Liver (tissue), 9 donors: ENCODE data around the gene CHD8. TPM values are rescaled to one million over a fixed set of nuclear protein-coding genes. Genes with fewer than 3 reads are reported as not detected.

Experiments used
- DNase-seq: peaks from one replicate; pipeline ENCODE4 v3.0.0-alpha.2; 2017; ENCODE audit warnings: low spot score
- H3K27ac ChIP-seq, 2 donors: one replicate each; pipeline ENCODE4 v1.7.0; 2013; ENCODE audit warnings: inconsistent platforms in 2 of 2, low read length in 2 of 2, control low read depth in 1 of 2, low read depth in 1 of 2, mild to moderate bottlenecking in 1 of 2
- H3K27me3 ChIP-seq, 4 donors: one replicate each; pipeline versions ENCODE4 v1.6.1 to v1.7.0; 2013; ENCODE audit warnings: low read length in 3 of 4, inconsistent platforms in 1 of 4, mild to moderate bottlenecking in 1 of 4, moderate library complexity in 1 of 4; ENCODE audit not compliant: control insufficient read depth in 4 of 4, insufficient read depth in 4 of 4
- H3K36me3 ChIP-seq, 4 donors: one replicate each; pipeline versions ENCODE4 v1.6.1 to v1.7.0; 2013; ENCODE audit warnings: low read length in 3 of 4, mild to moderate bottlenecking in 3 of 4, low read depth in 1 of 4, moderate library complexity in 1 of 4; ENCODE audit not compliant: control insufficient read depth in 4 of 4, insufficient read depth in 3 of 4
- H3K4me1 ChIP-seq, 4 donors: one replicate each; pipeline versions ENCODE4 v1.6.1 to v1.7.0; 2013; ENCODE audit warnings: low read length in 3 of 4, mild to moderate bottlenecking in 3 of 4, moderate library complexity in 1 of 4; ENCODE audit not compliant: control insufficient read depth in 4 of 4, insufficient read depth in 4 of 4
- H3K4me3 ChIP-seq, 3 donors: one replicate each; pipeline versions ENCODE4 v1.6.1 to v1.7.0; 2013; ENCODE audit warnings: low read length in 3 of 3, control low read depth in 1 of 3, low read depth in 1 of 3, mild to moderate bottlenecking in 1 of 3
- H3K9ac ChIP-seq, 2 donors: one replicate each; pipeline ENCODE4 v1.7.0; 2013; ENCODE audit warnings: low read length in 2 of 2, mild to moderate bottlenecking in 2 of 2, moderate library complexity in 2 of 2, control low read depth in 1 of 2, low read depth in 1 of 2
- H3K9me3 ChIP-seq, 4 donors: one replicate each; pipeline versions ENCODE4 v1.6.1 to v1.7.0; 2013; ENCODE audit warnings: low read length in 3 of 4; ENCODE audit not compliant: control insufficient read depth in 4 of 4
- ATF3 ChIP-seq: IDR thresholded peaks from 2 replicates; pipeline ENCODE4 v1.6.1; 2016; ENCODE audit warnings: antibody characterized with exemption
- EGR1 ChIP-seq, 2 donors: IDR thresholded peaks; 2 replicates each; pipeline ENCODE4 v1.6.1; 2016 to 2018; ENCODE audit warnings: antibody characterized with exemption in 2 of 2, low read depth in 2 of 2
- FOXA1 ChIP-seq: IDR thresholded peaks from 2 replicates; pipeline ENCODE4 v1.6.1; 2016; ENCODE audit warnings: antibody characterized with exemption
- GABPA ChIP-seq, 2 donors: IDR thresholded peaks in 1 of 2; conservative IDR thresholded peaks in 1 of 2; 2 replicates each; pipeline ENCODE4 v1.6.1; 2016; ENCODE audit warnings: antibody characterized with exemption in 2 of 2, mild to moderate bottlenecking in 1 of 2, moderate library complexity in 1 of 2
- HNF4A ChIP-seq, 2 donors: conservative IDR thresholded peaks; 2 replicates each; pipeline ENCODE4 v1.6.1; 2016; ENCODE audit warnings: antibody characterized with exemption in 2 of 2, mild to moderate bottlenecking in 2 of 2
- HNF4G ChIP-seq: IDR thresholded peaks from 2 replicates; pipeline ENCODE4 v1.6.1; 2016; ENCODE audit warnings: antibody characterized with exemption
- JUND ChIP-seq, 2 donors: IDR thresholded peaks; 2 replicates each; pipeline ENCODE4 v1.6.1; 2016; ENCODE audit warnings: antibody characterized with exemption in 2 of 2
- NR2F2 ChIP-seq: IDR thresholded peaks from 2 replicates; pipeline ENCODE4 v1.6.1; 2016; ENCODE audit warnings: antibody characterized with exemption
- RAD21 ChIP-seq, 2 donors: IDR thresholded peaks; 2 replicates each; pipeline ENCODE4 v1.6.1; 2016; ENCODE audit warnings: antibody characterized with exemption in 2 of 2, mild to moderate bottlenecking in 2 of 2
- REST ChIP-seq: IDR thresholded peaks from 2 replicates; pipeline ENCODE4 v1.6.1; 2016; ENCODE audit warnings: antibody characterized with exemption, mild to moderate bottlenecking
- SP1 ChIP-seq: IDR thresholded peaks from 2 replicates; pipeline ENCODE4 v1.6.1; 2018; ENCODE audit warnings: antibody characterized with exemption, mild to moderate bottlenecking
- TAF1 ChIP-seq: conservative IDR thresholded peaks from 2 replicates; pipeline ENCODE4 v1.6.1; 2016; ENCODE audit warnings: antibody characterized with exemption, mild to moderate bottlenecking
- YY1 ChIP-seq: IDR thresholded peaks from 2 replicates; pipeline ENCODE4 v1.6.1; 2016; ENCODE audit warnings: antibody characterized with exemption, mild to moderate bottlenecking
- WGBS: extraction: QIAGEN DNeasy Blood & Tissue Kit; methylation state at CpG from one replicate; pipeline ENCODE4 v1.1.7; 2013; 5-methylcytosine and 5-hydroxymethylcytosine counted together
- polyA plus RNA-seq, 2 donors: library from polyadenylated mRNA; stranded (reverse) in 1 of 2; unstranded in 1 of 2; fragments of 200-250 nt in 1 of 2; fragments of >200 nt in 1 of 2; fragmentation: Nextera tagmentation in 1 of 2; extraction: Ambion mirVana in 1 of 2; gene quantifications; one replicate each; pipeline versions ENCODE4 v1.2.1 to v1.2.3, GENCODE V29; 2013 to 2015
- total RNA-seq, 2 donors: library from RNA; depleted of rRNA; stranded (reverse); fragments of >200 nt; gene quantifications; one replicate each; pipeline ENCODE4 v1.2.3, GENCODE V29; 2014
- TF ChIP-seq, protein P1 (sequence below): fragments of 150-350 bp; IDR thresholded peaks from 2 replicates; pipeline ENCODE4 v1.5.1; 2017; ENCODE audit warnings: improper control_type of control experiment, low read depth, low read length; ENCODE audit not compliant: missing input control
- TF ChIP-seq, protein P2 (sequence below): IDR thresholded peaks from 2 replicates; pipeline ENCODE4 v1.6.1; 2016; ENCODE audit warnings: antibody characterized with exemption
- TF ChIP-seq, protein P3 (sequence below): IDR thresholded peaks from 2 replicates; pipeline ENCODE4 v1.6.1; 2016; ENCODE audit warnings: antibody characterized with exemption
- donor health status: healthy.
- donor health status: healthy.
- donor health status: healthy.
- donor health status: healthy.
- donor health status: healthy.

Gene CHD8
- total and polyA plus RNA-seq, 4 donors = 9.6 to 29.5 (median 19.2) TPM

DNA sequence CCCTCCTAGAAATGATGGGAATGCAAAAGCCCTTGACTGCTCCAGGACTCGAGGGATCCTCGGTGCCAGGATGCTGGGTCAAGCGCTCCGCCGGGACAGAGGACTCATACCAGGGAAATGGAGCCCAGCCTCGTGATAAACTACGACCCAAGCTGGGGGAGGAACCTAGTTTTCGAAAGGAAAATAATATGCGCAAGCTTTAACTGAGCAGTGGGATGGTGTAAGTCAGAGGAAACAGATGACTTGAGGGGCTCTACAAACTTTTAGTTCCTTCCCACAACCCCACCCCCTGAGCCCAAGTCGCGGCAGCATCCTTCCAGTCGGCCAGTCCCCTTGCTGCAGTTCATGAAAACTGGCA is 71.5 kb downstream of the CHD8 start:
- peak overlapping the region; percentile 69 to 98 (median 73) for H3K4me3 ChIP-seq
- peak overlapping the region; percentile 14 to 30 for H3K9ac ChIP-seq
- H3K36me3 ChIP-seq = peaks cover 0 to 16% (median 10%) of the 10 kb centered on the region in 4 donors
- WGBS = 5% methylated on average over 12 of the region's 12 CpGs
- H3K27me3 ChIP-seq = no peaks in the 10 kb centered on the region
- H3K9me3 ChIP-seq = no peaks in the 10 kb centered on the region
- H3K27ac ChIP-seq = peak overlapping the region; percentile 68 to 87
- TF ChIP-seq ATF3 = no peak
- no peak for TF ChIP-seq REST
- TF ChIP-seq SP1 = no peak
- TF ChIP-seq RAD21 (IDR thresholded peaks at IDR 0.05) = no peak
- TF ChIP-seq HNF4A (conservative IDR thresholded peaks at IDR 0.05) = no peak
- TF ChIP-seq, protein P1, sequence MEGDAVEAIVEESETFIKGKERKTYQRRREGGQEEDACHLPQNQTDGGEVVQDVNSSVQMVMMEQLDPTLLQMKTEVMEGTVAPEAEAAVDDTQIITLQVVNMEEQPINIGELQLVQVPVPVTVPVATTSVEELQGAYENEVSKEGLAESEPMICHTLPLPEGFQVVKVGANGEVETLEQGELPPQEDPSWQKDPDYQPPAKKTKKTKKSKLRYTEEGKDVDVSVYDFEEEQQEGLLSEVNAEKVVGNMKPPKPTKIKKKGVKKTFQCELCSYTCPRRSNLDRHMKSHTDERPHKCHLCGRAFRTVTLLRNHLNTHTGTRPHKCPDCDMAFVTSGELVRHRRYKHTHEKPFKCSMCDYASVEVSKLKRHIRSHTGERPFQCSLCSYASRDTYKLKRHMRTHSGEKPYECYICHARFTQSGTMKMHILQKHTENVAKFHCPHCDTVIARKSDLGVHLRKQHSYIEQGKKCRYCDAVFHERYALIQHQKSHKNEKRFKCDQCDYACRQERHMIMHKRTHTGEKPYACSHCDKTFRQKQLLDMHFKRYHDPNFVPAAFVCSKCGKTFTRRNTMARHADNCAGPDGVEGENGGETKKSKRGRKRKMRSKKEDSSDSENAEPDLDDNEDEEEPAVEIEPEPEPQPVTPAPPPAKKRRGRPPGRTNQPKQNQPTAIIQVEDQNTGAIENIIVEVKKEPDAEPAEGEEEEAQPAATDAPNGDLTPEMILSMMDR = no peak
- no peak for TF ChIP-seq YY1
- DNase-seq = no peak
- peaks cover 0 to 23% (median 17%) of the 10 kb centered on the region in 4 donors for H3K4me1 ChIP-seq

DNA sequence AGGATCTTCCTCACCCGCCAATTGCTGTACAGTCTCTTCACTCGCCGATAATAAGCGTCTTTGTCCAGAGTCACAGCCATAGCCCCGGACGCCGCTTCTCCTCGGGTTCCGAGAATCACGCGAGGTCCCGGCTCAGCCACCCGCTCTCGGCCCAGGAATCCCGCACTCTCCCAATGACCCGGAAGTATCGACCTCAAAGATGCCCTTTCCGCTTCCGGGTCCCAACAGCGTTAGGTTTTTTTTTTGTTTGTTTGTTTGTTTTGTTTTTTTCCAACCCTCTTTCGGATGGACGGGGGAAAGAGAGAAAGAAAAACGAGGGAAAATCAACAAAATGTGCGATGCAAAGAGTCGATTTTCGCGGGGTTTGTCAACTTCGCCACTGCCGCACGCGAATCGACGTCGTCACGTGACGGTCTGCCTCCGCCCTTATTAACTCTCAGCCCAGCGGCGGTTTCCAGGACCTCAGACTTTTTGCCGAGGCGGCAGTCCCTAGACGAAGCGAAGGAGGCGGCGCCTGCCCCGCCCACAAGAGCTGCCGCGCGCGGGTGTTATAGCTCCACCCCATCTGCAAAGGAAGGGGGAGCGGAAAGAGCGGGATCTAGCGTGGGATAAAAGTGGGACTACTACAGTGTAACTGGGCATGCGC is 72.0 kb downstream of the CHD8 start, which contains the start of gene SUPT16H:
TSS of gene SUPT16H (minus strand) at position 172 of the 646 bp plus-strand sequence. CDS start at position 80, 92 bp downstream.
- Histone ChIP-seq H3K27me3 (no peaks in the 10 kb centered on the region), H3K36me3 (peaks cover 0 to 12% (median 9%) of the 10 kb centered on the region in 4 donors), H3K27ac (peak within 1 kb of the TSS; percentile 68 to 87), H3K4me1 (peaks cover 0 to 23% (median 17%) of the 10 kb centered on the region in 4 donors), H3K9ac (peak within 1 kb of the TSS; percentile 66 to 83), H3K4me3 (peak within 1 kb of the TSS; percentile 69 to 98 (median 73)), H3K9me3 (no peaks in the 10 kb centered on the region)
- under 1% methylated on average over 54 of the region's 54 CpGs for WGBS
- DNase-seq = peak; percentile 91
- TF ChIP-seq JUND (IDR thresholded peaks at IDR 0.05) = no peak
- peak; percentile 26 for TF ChIP-seq HNF4G
- peak; percentile 94 to 98 for TF ChIP-seq GABPA (IDR thresholded peaks at IDR 0.05 in 1 of 2, conservative IDR thresholded peaks at IDR 0.05 in 1 of 2)
- TF ChIP-seq RAD21 (IDR thresholded peaks at IDR 0.05) = peak; percentile 37 to 41
- TF ChIP-seq REST = no peak
- peak; percentile 81 for TF ChIP-seq SP1
- TF ChIP-seq TAF1 = peak; percentile 39
- peak; percentile 71 to 86 for TF ChIP-seq EGR1 (IDR thresholded peaks at IDR 0.05; ENCODE audit: low read depth in 2 of 2)
- TF ChIP-seq, protein P2, sequence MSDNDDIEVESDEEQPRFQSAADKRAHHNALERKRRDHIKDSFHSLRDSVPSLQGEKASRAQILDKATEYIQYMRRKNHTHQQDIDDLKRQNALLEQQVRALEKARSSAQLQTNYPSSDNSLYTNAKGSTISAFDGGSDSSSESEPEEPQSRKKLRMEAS = peak; percentile 85
- peak; percentile 92 for TF ChIP-seq NR2F2
- peak; percentile 31 for TF ChIP-seq FOXA1
- TF ChIP-seq ATF3 = no peak
- TF ChIP-seq YY1 = peak; percentile 86
- TF ChIP-seq HNF4A (conservative IDR thresholded peaks at IDR 0.05) = peak in 1 of 2 donors; percentile 47
- TF ChIP-seq, protein P3, sequence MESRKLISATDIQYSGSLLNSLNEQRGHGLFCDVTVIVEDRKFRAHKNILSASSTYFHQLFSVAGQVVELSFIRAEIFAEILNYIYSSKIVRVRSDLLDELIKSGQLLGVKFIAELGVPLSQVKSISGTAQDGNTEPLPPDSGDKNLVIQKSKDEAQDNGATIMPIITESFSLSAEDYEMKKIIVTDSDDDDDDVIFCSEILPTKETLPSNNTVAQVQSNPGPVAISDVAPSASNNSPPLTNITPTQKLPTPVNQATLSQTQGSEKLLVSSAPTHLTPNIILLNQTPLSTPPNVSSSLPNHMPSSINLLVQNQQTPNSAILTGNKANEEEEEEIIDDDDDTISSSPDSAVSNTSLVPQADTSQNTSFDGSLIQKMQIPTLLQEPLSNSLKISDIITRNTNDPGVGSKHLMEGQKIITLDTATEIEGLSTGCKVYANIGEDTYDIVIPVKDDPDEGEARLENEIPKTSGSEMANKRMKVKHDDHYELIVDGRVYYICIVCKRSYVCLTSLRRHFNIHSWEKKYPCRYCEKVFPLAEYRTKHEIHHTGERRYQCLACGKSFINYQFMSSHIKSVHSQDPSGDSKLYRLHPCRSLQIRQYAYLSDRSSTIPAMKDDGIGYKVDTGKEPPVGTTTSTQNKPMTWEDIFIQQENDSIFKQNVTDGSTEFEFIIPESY = peak; percentile 67
